Measurements from ENCODE around the gene CIROP.

The CIROP gene

DNA sequence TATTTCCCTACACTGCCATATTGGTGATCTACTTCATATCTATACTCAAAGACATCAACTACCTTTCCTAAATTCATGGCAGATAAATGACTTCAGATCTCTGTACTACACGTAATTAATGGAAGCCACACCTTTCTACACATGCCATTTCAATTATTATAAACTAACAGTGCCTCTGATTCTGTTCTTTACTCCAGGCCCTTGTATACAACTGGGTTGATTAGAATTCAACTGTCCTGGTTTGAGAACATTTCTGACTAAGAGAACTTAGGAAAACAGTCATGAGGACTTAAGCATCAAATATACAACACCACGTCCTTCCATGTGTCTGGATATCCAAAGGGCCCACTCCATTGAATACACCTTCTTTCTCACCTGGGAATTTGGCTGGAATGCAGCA lies 11.7 kb downstream of the CIROP start:
- DNase-seq, result no peak

DNA sequence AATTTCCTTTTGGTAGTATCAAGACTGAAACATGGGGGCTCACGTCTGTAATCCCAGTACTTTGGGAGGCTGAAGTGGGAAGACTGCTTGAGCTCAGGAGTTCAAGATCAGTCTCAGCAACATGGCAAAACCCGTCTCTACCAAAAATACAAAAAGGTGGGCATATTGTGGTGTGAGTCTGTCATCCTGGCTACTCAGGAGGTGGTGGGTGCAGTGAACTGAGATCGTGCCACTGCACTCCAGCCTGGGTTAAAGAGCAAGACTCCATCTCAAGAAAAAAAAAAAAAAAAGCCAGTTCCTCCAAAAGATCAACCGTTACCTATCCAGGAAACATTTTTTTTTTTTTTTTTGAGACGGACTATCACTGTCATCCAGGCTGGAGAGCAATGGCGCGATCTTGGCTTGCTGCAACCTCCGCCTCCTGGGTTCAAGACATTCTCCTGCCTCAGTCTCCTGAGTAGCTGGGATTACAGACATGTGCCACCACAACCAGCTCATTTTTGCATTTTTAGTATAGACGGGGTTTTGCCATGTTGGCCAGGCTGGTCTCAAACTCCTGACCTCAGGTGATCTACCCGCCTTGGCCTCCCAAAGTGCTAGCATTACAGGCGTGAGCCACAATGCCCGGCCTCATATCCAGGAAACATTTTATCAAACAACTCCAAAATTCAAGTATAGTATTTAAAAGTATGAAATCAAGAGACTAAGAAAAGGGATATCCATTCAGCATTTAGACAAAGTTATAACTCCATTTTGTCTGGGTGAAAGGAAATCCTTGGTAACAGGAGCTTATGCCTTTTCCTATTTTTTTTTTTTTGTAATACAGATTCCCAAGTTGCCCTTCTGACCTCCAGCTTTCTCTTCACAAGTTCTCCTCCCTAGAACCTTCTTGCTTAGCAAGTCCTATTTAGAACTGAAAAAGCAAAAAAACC lies 13.2 kb downstream of the CIROP start:
- DNase-seq, result no peak

DNA sequence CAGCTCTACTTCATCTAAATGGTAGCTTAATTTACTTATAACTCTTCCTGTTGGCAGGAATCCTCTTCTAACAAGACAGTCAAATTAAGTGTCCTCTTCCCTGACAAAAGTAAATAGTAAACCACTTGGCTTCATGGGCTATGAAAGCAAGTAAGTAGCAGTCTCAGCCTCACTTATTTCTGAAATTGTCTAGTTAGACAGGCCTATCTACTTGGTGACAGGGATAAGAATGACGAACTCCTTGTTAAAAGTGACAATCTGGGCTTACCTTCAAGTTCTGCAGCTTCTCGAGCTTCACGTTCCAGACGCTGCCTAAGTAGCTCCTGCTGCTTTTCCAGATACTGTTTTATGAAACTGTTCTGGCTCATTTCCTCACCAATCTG lies 14.5 kb downstream of the CIROP start:
- DNase-seq, result no peak

DNA sequence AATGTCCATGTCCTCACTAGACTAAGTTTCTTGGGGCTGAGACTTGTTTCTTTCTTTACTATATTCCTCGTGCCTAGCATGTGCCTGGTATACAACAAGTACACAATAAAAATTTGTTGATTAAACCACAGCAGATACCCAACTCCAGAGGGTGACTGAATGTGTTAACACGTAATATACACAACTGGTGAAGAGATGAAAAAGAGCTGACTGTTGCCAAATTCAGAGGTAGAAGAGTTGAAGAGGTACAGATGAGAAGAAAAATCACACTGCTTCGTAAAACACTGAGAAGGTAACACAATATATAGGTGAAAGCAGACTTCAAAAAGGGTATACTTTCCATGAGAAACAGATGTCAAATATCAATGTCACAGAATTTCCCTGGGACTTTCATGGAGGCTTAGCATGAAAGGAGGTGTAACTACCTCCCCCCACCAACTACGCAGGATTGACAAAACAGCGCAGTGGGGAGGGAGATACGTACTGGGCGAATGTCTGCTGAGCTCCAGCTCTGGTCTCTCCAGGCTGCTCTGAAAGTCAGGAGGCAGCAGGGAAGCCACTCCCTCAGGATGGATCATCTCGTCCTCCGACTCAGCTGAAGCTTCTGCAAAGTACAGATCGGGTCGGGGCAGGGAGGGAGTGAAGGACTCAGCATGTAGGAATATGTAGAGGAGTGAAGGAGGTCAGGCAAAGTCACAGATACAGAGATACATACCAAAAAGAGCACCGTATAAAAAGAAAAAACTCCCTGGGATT lies 15.1 kb downstream of the CIROP start:
- DNase-seq, result no peak

DNA sequence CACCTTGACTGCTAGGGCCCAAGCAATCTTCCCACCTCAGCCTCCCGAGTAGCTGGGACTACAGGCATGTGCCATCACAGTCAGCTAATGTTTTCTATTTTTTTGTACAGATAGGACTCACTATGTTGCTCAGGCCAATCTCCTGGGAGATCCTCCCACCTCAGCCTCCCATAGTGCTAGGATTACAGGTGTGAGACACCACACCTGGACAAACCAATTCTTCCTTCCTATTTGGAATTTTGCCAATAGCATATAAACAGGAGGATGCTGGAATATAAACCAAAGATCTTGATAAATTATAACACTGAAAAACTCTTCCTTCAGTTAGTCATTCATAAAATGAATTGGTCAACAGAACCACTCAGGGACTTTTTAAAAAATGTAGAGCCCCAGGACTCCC lies 18.2 kb downstream of the CIROP start:
- no peak for DNase-seq

DNA sequence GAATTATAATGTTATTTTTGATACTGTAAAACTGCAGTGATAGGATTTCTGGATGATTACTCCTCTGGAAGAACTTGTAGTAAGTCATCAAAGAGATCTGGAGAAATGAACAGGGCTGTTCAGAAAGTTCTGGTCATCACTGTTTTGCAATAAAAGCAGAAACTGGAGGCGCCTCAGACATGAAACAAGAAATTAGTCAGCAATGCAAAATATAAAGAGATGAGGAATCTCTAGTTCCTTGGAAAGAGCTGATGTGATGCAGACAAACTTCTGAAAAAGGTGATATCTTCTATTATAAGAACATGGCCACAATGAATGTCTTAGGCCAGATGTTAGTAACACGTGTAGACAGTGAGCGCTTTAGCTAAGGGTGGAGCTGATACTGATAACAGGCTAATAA lies 19.3 kb downstream of the CIROP start:
- no peak for DNase-seq

DNA sequence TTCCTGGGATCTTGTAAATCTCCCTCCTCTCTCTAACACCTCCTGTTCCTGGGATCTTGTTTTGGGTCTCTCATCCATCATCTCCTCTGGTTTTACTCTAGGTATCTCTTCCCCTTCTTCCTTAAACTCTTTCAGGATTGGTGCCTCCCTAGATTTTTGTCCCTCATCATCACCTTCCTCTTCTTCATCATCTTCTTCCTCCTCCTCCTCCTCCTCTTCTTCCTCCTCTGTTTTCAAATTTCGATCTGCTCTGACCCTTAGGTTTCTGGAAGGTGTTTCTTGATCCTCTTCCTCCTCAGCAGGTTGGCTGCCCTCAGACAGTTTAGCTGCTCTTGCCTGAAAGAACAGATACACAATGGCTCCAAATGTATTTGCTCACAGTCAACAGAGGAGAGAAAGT lies 24.3 kb downstream of the CIROP start:
- DNase-seq, result no peak

DNA sequence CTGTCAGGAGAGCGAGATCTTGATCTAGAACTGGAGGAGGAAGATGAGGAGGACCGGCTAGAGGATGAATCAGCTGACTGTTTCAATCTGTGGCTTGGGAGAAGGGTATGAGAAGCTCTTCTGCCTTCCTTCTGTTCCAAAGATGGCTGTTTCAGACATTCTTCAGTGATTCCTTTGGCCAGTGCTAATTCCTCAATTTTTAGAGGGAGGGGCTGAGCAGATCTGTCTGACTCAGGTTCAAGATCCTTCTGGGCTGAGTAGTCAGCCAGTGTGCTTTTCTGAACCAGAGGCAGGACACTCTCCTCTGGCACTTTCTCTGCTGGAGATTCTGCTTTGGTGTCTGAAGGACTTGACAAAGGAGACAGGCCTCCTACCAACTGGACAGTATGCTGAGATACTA lies 25.1 kb downstream of the CIROP start:
- no peak for DNase-seq

DNA sequence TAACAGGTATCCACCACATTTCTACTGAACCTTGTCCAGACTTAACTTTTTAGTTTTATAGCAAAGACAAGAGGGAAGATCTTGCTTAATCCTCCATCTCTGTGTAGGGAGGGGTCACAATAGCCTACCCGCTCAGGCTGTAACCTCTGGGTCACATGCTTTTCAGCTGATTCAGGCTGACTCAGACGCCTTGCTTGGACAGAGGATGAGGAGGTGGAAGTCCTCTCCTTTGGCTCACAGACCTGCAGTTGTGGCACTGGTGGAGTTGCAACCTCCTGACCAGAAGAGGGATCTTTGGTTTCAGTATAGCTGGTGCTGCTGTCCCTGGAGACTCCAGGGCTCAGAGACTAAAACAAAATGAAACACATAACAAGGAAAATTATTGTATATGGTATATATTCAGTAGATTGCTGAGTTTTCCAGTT lies 26.1 kb downstream of the CIROP start:
- DNase-seq, result no peak

DNA sequence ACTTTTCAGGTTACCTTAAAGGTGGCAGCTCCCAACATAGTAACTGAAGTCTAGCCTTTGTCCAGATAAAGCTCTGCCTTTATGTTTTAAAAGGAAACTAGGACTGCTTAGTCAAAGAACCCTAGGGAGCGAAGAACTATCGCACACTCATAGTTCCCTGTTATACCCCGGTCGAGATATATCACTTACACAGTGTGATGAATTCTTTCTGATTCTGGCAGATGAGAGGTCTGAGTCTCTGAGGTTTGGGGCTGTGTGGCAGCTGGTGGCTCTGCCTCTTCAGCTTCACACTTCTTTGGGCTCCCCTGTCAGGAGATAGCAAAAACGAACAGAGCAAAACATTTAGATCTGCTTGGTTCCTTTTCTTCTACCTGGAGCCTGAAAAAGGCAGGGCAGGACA lies 26.8 kb downstream of the CIROP start:
- no peak for DNase-seq

DNA sequence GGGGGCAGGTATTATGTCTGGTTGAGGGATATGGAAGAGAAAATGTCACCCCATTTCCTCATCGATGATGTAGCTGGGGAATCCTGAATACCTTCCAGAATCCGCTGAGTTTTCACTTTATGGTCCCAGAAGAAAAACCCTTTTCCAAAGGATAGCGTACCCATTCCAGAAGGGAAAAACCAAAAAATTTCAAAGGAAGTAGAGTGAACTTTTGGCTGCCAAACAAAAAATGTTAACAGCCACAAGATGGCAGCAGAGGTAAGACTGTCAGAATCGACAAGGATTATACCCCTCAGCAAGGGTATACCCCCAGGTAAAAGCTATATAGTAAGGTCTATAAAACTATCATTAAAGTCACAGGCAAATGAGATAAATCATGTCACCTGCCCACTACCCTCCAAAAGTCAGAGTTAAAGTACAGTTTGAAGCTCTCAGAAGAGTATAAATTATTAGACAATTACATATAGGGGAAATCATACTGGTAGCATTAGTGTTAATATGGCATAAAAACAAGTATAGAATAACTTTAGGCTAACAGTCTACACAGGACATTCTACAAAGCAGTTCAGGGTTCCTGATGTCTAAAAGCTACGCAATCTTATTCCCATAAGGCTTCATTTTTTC lies 27.9 kb downstream of the CIROP start:
- DNase-seq, result no peak

DNA sequence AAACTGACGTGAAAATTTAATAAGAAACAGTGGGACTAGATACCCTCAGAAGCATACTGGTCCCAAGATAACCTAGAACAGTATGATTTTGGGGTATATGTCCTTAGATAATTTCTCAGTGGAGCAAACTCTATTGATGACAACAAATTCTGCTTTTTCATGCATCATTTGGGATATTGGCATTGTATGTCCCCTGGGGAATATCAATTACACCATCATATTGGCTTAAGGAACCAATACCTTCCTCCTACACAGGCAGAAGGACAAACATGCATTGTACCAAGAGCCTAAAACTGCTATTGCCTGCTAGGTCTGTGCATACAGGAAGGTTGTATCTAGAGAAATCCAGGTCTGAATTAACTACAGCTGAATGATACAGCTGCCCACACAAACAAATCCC lies 29.9 kb downstream of the CIROP start:
- DNase-seq, result no peak

DNA sequence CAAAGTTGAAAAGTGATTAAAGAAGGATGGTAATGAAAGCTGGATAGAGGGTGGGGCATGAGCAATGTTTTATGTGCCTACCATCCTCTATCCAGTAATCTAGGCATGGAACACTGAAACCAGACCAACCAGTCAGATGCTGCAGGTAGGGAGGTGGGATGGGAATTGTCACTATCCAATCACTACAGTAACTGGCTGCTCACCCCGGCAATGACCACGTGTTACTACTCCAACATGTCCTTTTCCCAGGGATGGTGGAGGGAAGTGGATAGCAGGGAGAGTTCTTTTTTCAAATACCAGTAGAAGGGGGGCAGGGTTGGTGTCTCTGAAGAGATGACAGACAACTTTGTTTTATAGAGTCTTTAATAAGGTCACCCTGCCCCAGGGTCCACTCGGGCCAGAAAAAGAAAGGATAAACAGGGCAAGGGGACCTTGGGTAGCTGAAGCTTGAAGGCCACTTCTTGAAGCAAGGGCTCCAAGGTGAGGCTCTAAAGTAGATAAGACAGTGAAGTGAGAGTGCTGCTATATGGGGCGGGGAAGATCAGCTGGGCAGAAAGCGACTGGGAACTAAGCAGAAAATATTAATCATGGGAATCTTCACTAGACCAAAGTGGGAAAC lies 32.8 kb downstream of the CIROP start:
- DNase-seq, result no peak

DNA sequence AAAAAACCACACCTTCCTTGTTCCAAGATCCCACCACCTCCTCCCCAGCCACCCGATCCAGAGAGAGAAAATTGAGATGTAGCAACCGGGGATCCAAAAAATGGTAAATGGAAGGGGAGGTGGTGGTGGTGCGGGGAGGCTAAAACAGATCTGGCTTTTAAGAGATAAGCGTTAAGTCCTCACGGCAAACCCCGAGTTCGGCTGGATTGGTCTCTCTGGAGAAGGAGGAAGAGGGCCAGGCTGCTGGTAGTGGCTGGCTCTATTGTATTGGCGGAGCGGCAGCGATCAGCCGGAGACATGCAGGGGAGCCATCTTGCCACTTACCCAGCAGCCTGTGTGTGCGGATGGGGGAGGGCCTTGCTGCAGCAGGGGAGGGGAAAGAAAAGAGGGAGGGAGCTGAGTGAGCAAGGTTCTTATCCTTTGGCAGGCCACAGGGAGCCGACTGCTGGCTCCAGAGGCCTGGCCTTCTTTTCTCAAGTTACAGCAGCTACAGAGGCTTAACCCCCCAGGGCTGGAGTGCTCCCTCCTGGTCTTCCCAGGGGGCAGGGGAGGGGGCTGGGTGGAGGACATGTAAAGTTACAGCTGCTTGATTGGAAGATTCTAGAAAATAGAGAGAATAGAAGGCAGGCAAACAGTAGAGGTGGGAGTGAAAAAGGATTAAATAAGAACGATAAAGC lies 33.4 kb downstream of the CIROP start:
- no peak for DNase-seq

DNA sequence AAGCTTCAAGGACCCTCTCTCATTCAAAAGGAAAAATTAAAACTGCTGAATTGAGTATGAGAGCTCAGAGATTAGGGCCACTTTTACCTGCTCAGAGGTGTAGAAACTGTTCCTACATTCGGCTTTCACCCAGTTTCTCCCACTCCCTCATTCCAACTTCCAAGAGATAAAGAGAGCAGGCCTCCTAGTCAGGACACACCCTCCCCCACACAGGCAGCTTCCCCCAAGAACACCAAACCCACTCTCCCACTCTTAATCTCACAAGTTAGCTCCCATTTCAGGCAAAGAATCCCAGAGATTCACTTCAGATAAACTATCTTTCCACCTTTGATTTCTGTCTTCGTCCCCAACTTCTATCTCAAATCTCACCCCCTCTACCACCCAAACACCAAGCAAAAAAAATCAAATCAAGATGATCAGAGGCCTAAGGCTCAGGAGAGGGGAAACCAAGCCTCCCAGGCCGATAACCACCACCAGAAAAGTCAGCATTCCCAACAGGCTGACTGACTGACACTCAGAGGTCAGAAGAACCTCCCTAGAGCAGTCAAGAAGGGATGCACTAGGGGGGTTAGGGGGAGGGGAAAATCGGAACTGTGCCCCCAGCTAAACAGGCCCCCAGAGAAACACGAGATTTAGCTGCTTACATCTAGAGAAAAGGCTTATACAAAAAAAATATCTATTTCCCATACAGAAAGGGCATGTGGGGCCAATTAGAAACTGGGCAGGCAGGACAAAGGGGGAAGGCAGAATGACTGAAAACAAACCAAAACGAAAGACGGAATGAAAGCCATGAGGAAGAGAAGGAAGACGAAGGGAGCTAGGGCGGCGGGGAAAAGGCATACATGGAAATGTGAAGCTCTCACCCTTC lies 34.3 kb downstream of the CIROP start:
- no peak for DNase-seq

DNA sequence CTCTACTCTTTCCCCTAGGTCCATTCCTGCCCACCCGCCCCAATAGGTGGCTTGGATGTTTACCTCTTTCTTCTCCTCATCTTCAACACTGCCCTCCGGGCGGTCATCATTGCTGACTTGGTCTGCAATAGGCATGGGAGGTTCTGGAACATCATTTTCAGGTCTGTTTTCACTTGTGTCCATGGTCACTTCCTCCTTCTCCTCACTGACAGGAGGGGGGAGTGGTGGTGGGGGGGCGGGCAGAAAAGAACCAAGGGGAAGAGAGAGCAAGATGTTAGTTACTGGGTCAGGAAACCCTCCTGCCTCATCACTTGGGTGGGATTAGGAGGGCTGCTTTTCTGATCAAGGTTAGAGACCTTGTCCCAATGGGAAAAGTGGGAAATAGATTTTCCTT lies 35.4 kb downstream of the CIROP start:
- no peak for DNase-seq

DNA sequence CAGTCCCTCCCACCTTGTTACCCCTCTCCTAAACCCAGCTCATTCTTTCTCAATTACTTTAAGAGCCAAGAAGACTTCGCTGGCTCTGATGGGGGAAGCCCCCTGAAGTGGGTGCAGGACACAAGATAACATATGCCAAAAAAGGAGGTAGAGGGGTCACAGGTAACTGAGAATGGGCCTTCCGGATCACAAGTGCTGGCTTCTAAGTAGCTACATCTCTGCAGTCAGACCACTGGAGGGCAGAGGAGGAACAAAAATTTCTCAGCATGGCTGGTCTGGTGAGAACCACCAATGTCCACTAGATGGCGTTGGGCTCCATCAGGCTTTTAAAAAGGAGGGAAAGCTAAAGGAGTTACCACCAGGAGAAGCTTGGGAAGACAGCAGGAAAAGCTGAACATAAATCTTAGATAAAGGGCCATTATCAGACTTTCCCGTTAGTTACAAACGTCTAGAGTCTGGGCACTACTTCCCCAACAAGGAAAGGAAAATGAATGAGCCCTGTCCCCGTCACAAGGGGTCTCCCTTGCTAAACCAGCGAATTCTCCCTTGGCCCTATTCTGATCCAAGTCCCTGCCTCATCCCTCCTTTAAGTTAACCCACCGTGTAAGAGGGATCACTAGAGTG lies 35.9 kb downstream of the CIROP start:
- DNase-seq, result no peak

DNA sequence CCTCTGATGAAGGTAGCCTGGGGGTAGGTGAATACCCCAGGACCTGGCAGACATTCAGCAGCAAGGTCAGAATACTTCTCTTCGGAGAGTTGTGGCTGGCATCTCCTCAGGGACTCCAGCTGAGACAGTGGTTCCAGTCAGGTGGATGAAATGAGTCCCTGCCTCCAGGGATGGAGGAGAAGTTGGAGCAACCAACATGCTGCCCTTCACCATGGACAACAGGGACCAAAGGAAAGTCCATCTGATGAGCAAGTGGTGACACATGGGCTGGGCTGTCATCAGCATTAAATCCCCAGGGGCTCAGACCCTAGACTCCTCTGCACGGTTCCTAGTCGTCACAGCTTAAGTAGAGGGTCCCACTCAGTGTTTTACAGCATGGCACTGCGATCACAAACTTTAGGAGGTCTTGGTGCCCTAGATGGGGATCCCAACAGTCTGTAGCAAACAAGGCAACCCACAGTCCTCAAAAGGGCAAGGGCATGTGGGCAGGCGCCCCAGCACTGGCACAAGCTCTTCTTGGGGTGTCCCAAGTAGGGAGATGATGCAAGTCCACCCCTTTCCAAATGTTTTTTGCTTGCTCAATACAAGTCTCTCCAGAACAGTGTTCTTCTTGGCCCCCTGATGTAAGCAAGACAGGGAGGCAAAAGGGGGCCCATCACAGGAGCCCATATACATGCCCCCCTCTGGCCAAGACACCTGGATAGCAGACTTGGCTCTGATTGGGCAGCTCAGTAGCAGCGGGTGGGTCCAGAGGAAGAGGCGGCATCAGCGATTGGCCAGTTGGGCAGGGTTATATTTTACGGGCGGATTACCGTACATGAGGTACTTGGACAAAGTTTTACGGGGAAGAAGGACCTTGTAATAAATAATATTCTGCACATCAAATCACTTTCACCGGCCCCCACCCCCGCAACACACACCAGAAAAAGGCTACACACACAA lies 36.7 kb downstream of the CIROP start:
- DNase-seq, result no peak

DNA sequence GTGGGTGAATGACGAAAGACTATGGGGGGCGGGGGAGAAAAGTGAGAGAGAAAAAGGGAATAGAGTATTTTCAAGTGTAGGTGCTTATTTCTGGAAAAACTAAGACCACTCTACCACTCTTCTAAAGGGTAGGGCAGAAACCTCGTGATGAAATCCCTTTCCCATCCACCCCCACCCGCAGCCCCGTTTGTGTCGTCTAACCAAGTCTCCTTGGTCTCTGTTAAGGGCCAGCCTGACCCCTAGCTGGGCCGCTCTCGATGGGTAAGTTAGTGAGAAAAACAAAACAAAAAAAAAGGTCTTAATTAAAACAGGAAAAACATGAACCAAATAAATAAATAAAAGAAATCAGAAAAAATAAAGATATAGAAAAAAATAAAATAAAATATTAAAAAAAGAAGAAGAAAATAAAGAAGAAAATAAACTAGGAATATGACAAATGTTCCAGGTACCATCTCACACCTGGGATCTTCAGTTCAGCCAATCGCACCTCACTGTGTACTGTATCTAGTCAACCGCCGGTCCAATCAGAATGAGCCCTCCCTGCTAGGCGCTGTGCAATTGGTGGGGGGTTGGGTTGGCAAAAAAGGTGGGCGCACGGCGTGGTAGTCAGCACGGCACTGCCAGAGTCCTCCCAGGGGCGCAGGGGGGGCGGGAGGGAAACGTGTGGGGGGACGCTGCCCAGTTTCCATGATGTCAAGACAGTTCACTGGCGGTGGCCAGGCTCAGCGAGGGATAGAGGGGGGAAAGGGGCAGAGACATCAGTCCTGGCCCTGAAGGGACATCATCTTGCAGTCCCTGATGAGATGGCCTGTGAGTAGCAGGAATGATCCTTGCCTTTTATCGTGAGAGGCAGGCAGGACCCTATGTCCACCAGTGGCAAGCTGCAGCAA lies 37.7 kb downstream of the CIROP start:
- DNase-seq, result no peak
